GM18868 (cell line): ENCODE data around the gene THAP10.
"Not testable (repeated sequence)": the region's sequence is repeated elsewhere in the genome, so short reads cannot be mapped to it uniquely, and the experiment has no call there.

ENCODE experiments used
- ATAC-seq: cut with Tn5 transposase; IDR thresholded peaks from one replicate; pipeline ENCODE4 v1.9.1; 2021; ENCODE audit warnings: mild to moderate bottlenecking, moderate library complexity; ENCODE audit not compliant: unreplicated experiment

Gene THAP10

DNA sequence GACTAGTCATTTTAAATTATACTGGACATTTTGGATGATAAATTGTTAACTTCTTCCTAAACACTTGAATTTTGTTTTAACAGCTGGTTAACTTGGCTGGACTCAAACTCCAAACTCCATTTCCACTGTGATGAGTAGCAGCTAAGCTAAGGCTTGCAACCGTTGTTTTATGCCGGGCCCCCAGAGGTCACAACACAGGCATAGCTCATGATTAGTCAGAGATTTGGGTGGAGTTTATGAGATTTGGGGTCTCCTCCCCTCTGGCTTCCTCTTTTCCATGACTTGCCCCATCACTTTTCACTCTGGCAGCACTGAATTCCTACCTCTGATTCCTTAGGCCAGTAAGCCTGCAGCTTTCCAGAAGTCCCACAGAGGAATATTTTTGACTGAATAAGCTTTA is 12.8 kb downstream of the THAP10 start:
- ATAC-seq, result no peak

DNA sequence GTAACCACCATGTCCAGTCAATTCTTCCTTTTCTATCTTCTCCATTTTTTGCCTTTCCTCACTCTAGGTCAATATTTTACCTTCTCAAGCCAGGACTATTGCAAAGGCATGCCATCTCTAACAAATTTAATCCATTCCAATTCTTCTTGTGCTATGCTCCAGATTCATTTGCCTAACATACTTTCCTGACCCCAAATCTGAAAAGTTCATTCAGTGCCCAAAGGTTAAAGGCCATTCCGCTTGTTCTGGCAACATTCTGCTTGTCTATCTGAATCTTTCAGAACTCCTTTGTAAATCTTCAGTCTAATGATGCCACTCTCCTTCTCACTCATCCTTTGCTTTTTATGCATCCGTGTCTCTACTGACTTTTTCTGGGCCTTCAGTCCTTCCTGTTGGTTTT is 15.6 kb downstream of the THAP10 start:
- ATAC-seq, result no peak

DNA sequence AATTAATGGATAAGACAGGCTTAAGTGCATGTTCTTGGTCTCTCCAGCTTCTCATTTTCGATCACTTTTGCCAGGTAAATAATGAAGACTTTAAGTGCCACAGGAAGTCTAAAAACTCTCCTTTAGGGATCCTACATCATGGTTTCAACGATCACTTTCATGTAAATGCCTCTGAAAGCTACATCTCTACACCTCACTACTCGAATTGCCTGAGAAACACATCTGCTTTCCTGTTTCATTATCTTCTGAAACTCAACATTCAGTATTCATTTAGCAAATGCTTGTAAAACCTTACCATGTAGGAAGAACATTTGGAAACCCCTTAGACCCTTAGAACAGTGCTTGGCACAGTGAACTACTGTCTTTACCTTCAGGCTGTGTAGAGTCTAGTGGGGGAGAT is 16.2 kb downstream of the THAP10 start:
- no peak for ATAC-seq

DNA sequence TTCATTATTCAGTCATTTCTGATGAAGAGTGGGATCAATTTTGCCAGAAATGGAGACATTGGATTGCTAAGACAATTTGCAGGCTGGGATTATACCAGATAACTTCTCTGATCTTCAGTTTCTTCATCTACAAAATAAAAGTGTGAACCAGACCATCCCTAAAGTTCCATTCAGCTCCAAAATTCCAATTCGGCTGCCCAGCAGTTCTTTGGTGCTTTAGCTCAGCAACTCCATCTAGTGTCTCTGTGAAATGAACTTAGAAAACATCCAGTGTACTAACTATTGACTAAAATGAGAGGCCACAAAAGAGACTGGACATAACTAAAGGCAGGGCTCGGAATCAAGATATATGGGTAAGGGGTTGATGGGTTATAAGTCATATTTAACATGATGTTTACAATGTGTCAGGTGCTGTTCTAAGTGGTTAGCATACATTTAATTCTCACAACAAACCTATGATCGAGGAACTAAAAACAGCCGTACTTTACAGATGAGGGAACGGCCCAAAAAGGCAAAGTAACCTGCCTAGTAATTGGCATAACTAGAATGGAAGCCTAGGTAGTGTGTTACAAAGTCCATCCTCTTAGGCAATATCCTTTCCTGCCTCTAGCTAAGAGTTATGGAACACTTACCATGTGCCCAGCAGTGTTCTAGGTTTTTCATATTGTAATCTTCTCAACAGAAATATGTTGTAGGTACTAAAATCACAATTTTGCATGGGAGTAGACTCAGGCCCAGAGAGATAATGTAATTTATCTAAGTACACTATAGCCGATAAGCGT is 17.0 kb downstream of the THAP10 start:
- ATAC-seq, result no peak

DNA sequence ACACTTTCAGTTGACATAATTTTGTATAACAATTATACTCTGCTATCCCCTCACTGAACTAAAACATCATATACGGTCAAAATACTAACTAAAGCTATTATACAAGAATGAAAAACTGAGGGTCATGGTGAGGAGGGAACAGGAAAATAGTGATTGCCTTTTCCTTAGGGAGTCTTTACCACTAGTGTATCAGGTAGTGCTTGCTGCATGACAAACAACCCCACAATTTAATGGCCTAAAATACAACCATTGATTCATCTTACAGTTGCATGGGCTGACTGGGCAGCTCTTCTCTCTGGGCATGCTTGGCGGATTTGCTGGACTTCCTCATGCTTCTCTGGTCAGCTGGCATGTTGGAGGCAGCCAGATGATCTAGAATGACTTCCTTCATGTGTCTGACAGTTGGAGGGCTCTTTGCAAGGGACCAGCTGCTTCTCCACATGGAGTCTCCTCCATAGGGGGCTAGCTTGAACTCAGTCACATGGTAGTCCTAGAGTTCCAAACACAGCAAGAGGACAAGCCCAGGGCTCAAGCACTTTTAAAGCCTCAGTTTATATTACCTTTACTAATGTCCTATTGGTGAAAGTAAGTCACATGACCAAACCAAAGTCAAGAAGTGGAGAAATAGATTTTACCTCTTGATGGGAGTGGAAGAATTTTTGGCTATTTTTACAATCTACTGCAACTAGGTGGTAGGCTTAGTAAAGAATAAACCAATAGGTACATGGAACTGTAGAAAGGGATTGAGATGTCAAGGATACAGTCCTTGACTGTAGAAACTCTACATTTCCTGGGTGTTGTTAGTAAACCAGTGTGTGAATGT is 18.8 kb downstream of the THAP10 start:
- ATAC-seq, result no peak

DNA sequence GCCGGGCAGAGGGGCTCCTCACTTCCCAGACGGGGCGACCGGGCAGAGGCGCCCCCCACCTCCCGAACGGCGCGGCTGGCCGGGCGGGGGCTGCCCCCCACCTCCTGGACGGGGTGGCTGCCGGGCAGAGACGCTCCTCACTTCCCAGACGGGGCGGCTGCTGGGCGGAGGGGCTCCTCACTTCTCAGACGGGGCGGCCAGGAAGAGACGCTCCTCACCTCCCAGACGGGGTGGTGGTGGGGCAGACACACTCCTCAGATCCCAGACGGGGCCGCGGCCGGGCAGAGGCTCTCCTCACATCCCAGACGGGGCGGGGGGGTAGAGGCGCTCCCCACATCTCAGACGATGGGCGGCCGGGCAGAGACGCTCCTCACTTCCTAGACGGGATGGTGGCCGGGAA is 20.7 kb downstream of the THAP10 start:
- ATAC-seq, result not testable (repeated sequence)

DNA sequence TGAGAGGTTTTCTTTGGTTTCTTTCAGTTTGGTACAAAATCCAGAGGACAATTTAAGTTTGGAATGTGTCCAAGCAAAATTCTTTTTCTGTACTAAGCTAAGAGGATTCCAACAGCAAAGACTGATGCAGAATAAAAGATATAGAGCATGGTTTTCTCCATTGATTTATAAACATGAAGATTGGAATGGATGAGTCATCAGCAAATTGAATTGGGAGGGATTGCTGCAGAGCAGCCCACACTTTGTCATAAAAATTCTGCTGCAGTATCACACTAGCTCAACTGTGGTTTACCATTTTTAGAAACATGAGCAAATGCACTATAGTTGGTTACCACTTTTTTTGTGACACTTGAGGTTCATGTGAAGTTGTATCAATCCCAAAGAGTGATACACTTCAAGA is 22.2 kb downstream of the THAP10 start:
- ATAC-seq, result no peak

DNA sequence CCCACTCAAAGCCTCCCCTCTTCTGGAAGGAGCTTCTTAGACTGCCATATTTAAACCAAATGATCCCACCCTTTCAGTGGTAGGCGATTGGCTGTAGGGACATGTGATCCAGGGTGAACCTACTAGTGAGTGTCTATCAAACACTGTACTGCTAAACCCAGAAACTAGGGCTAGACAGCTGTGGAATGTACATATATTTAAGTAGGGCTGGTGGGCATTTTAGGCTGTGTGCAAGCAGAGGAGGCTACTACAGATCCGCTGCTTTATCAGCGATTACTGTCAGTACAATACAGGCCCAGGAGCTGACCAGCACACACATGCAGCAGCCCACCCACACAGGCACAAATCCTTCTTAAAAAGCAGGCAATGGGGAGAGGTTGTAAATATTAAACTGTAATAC is 22.9 kb downstream of the THAP10 start:
- ATAC-seq, result no peak

DNA sequence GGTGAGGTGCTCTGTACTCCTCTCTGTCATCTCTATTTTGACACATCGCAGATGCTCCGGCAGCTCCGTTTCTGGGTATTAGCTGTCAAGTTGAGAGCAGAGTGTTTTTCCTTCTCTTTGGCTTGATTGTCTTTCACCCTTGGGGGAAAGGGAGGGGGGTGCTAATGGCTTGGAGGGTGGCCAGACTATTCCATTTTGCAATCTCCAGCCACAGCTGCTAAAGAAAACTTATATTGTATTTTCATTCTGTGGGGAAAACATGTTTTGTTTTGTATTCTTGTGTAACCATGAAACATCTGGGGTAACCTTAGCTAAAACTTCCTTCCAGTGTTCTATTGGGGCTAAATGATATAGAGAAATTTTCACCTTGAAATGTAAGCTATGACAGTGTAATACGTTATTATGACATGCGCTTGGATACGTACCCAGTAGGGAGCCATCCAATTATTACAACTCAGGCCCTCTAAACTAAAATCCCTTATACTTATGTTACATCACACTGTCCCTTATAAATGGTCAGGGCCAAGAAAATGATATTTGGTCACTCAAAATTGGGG is 24.2 kb downstream of the THAP10 start:
- no peak for ATAC-seq

DNA sequence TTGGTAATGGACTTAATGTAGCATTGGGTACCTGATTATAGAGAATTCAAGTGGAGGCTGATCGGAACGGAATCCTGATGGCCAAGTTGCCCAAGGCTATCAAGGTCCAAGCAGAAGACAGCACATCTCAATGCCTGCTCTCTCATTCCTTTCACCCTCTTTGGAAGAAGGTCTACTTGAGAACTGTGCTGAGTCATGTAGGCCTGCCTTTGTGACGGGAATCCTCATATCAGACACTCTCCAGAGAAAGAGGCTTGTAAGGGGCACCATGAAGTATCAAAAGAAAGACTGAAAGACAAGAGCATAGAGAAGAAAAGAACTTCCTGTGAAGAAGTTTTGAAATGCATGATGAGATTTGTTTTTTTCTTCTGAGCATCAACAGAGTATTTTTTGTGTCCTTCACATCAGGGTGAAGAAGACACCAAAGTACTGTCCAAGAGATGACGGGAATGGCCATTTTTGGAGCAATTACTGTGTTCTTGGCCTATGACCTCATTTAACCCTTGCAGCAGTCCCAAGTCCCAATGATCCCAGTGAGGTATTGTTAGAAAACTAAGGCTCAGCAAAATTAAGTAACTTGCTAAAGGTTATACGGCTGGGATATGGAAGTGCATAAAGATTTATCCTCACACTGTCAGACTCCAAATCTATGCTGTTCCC is 25.1 kb downstream of the THAP10 start:
- no peak for ATAC-seq

DNA sequence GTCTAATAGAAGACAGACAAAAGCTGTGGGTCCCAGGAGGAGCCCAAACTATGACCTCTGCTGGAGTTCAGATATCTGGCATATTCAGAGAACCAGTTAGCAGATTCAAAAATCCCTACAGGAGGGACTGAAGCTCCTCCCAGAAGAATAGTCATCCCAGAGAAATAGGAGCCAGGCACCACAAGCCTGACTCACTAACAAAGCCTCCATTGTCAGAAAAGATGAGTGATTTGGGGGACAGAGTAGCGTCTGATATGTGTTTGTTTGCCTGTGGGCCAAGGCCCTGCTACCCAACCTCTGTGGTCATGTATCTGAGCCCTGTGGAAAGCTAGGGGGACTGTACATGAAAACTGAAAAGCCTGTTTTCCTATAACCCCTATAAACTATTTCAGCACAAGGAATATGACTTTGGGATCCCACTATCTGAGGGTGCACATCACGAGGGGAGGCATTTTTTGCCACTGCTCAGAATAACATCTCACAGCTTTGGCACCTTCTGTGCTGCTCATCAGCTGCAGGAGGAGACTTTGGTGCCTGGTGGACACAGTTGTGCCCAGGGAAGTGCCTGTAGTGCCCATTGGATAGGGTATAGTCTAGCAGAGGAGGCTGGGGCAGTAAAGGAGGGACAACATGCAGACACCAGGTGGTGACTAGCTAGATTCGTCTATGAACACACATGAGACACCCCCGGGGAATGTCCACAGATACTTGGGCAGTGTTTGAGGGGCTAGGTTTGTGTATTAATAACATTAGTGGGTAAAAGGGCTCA is 28.6 kb downstream of the THAP10 start:
- no peak for ATAC-seq

DNA sequence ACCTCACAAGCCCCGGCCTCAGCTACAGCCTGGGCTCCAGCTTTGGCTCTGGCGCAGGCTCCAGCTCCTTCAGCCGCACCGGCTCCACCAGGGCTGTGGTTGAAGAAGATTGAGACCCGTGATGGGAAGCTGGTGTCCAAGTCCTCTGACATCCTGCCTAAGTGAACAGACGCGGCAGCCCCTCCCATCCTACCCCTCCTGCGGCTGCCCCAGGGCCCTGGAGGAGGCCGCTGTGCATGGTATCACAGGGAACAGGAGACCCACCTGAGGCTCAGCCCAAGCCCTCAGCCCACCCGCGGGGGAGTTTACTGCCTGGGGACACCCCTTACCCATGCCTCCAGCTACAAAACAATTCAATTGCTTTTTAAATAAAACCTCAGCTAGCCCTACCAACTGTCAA is 32.2 kb downstream of the THAP10 start:
- no peak for ATAC-seq

DNA sequence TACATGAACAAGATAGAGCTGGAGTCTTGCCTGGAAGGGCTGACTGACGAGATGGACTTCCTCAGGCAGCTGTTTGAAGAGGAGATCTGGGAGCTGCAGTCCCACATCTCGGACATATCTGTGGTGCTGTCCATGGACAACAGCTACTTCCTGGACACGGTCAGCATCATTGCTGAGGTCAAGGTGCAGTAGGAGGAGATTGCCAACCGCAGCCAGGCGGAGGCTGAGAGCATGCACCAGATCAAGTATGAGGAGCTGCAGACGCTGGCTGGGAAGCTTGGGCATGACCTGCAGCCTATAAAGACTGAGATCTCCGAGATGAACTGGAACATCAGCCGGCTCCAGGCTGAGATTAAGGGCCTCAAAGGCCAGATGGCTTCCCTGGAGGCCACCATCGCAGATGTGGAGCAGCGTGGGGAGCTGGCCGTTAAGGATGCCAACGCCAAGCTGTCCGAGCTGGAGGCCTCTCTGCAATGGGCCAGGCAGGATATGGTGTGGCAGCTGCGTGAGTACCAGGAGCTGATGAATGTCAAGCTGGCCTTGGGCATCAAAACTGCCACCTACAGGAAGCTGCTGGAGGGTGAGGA is 32.8 kb downstream of the THAP10 start:
- ATAC-seq, result no peak

DNA sequence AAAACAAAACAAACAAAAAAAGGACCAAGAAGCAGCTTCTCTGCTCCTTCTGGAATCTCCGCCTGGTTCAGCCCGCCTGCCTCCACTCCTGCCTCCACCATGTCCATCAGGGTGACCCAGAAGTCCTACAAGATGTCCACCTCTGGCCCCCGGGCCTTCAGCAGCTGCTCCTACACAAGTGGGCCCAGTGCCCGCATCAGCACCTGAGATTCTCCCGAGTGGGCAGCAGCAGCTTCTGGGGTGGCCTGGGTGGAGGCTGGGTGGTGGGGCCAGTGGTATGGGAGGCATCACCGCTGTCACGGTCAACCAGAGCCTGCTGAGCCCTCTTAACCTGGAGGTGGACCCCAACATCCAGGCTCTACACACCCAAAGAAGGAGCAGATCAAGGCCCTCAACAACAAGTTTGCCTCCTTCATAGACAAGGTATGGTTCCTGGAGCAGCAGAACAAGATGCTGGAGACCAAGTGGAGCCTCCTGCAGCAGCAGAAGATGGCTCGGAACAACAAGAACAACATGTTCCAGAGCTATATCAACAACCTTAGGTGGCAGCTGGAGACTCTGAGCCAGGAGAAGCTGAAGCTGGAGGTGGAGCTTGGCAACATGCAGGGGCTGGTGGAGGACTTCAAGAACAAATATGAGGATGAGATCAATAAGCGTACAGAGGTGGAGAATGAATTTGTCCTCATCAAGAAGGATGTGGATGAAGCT is 33.5 kb downstream of the THAP10 start:
- ATAC-seq, result not testable (repeated sequence)

DNA sequence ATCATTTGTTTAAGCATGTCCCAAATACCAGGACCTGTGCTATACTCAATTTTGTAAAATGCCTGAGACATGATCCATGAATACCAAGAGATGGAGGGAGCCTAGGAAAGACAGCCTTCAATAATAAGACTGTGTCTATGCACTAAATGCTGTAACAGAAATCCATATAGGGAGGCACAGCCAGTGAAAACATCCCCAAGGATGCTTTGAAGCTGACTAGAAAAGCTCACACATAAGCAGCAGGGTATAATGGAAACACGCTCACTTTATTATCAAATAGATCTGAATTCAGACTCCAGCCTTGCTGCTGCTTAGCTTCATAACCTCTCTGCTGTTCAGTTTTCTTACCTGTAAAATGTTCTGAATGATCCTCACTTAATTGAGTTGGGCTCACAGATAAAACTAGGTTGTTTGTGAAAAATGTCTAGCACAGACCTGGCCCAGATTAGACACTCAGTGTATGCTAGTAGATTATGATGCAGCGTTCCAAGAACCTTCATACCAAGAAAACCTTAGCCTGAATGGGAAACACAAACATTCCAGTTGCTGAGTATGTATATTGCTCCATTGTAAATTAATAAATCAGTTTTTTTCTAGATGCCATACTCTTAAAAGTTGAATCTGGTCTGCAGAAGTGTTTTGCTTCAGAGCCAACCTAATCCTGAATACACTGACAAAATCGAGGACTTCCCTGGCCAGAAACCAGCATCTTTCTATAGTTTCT is 34.5 kb downstream of the THAP10 start:
- ATAC-seq, result no peak

DNA sequence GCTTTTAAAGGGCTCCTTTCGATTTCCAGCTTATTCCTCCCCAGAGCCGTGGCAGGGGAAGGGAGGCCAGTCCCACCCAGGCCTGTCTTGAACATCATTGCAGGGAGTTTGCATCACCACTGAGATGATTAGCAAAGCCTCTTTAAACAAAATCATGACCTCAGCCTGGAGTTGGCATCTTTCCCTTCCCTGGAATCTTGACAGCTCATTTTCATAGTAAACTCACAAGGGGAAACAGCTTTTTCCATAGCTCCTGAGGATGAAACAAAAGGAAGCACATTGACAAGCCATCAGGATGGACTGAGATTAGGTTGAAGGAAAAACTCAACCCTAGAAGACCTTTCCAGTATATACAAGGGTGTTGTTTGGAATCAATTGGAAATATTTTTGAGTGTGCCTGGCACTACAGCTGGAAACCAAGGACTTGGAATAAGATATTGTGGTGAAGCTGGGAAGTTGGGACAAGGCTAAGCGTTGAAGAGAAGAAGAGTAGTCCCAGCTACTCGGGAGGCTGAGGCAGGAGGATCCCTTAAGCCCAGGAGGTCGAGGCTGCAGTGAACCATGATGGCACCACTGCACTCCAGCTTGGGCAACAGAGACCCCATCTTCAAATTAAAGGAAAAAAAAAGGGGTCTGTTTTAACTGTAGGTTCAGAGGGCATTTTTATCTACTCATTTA is 35.2 kb downstream of the THAP10 start:
- no peak for ATAC-seq

DNA sequence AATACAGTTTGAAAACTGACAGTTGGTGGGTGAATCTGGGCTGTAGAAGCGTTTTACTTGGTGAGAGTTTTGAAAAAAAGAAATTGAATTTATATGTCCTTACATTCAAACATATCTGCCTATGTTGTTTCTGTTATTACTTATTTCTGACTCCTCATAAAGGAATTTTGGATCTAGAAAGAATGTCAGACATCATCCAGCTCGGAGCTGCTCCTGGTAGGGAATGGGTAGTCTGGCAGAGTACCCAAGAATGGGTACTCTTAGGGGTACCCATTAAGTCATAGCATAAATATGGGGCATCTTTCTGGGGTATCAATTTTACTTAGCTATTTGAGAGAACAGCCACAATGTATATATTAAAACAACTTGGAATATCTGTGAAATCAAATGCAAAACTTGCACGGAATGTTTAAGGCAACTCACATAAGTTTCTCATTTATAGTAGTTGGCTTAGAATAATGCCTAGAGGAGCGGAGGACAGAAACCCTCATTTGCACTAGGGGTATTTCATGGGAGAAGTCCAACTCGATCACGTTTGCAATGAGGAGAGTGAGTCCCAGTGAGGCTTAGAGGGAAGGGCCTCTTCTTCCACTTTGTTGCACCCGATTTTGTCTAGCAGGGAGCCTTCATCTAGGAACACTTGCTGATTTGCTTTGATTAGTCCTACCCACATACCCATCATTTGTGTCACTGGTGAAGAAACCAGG is 35.9 kb downstream of the THAP10 start:
- ATAC-seq, result no peak

DNA sequence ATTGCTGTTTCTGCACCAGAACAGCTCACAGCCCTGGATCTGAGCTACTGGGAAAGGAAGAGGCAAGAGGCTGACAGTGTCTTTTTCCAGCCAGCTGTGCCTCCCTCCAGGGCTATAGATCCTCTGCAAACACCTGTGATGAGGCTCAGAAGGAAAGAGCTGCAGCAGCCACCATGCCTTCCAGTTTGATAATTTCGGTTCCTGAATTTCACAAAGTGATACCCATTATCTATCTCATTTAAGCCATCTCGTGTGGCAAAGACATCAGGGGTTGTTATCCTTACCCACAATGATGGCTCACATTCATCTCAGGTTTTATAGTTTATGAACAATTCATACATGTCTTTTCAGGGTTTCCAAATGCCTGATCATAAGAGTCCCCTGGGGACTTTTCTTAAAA is 36.5 kb downstream of the THAP10 start:
- no peak for ATAC-seq
